ENCODE data around the gene CYP2A7.

- no peak for TF ChIP-seq OSR1 (CRISPR knock-in tag; IDR thresholded peaks at IDR 0.05)
- TF ChIP-seq, protein P1, sequence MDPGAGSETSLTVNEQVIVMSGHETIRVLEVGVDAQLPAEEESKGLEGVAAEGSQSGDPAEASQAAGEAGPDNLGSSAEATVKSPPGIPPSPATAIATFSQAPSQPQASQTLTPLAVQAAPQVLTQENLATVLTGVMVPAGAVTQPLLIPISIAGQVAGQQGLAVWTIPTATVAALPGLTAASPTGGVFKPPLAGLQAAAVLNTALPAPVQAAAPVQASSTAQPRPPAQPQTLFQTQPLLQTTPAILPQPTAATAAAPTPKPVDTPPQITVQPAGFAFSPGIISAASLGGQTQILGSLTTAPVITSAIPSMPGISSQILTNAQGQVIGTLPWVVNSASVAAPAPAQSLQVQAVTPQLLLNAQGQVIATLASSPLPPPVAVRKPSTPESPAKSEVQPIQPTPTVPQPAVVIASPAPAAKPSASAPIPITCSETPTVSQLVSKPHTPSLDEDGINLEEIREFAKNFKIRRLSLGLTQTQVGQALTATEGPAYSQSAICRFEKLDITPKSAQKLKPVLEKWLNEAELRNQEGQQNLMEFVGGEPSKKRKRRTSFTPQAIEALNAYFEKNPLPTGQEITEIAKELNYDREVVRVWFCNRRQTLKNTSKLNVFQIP (CRISPR knock-in tag; IDR thresholded peaks at IDR 0.05; ENCODE audit: borderline replicate concordance, low read depth): no peak
- no peak for TF ChIP-seq ZNF70 (CRISPR knock-in tag; IDR thresholded peaks at IDR 0.05)
- TF ChIP-seq SNAI2 (CRISPR knock-in tag; IDR thresholded peaks at IDR 0.05): no peak
- no peak for TF ChIP-seq TCF4 (CRISPR knock-in tag; IDR thresholded peaks at IDR 0.05; ENCODE audit: borderline replicate concordance)
- TF ChIP-seq GLIS3 (CRISPR knock-in tag; IDR thresholded peaks at IDR 0.05): no peak
- TF ChIP-seq, protein P2, sequence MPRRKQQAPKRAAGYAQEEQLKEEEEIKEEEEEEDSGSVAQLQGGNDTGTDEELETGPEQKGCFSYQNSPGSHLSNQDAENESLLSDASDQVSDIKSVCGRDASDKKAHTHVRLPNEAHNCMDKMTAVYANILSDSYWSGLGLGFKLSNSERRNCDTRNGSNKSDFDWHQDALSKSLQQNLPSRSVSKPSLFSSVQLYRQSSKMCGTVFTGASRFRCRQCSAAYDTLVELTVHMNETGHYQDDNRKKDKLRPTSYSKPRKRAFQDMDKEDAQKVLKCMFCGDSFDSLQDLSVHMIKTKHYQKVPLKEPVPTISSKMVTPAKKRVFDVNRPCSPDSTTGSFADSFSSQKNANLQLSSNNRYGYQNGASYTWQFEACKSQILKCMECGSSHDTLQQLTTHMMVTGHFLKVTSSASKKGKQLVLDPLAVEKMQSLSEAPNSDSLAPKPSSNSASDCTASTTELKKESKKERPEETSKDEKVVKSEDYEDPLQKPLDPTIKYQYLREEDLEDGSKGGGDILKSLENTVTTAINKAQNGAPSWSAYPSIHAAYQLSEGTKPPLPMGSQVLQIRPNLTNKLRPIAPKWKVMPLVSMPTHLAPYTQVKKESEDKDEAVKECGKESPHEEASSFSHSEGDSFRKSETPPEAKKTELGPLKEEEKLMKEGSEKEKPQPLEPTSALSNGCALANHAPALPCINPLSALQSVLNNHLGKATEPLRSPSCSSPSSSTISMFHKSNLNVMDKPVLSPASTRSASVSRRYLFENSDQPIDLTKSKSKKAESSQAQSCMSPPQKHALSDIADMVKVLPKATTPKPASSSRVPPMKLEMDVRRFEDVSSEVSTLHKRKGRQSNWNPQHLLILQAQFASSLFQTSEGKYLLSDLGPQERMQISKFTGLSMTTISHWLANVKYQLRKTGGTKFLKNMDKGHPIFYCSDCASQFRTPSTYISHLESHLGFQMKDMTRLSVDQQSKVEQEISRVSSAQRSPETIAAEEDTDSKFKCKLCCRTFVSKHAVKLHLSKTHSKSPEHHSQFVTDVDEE (CRISPR knock-in tag; IDR thresholded peaks at IDR 0.05): no peak
- TF ChIP-seq ZFP3 (CRISPR knock-in tag; IDR thresholded peaks at IDR 0.05): no peak
Measured at GRCh38 chr19:40862785-40863184, 19.2 kb downstream of the CYP2A7 start.

Measured in SK-N-SH treated with all-trans-retinoic acid at 6 μM for 48 hours (cell line).